ENCODE data around the gene PALB2.
"Not testable (repeated sequence)": the region's sequence is repeated elsewhere in the genome, so short reads cannot be mapped to it uniquely, and the experiment has no call there.

Gene PALB2

GRCh38 chr16:23608194-23608593 lies 32.9 kb downstream of the PALB2 start:
- H3K4me1 Mint-ChIP-seq, result no peaks in the 10 kb centered on the region
- no peak overlapping the region for H3K4me3 Mint-ChIP-seq
- no peaks in the 10 kb centered on the region for H3K9me3 Mint-ChIP-seq
- H3K27me3 Mint-ChIP-seq, result no peaks in the 10 kb centered on the region
- no peak overlapping the region for H3K27ac Mint-ChIP-seq
- DNase-seq (no peak), ATAC-seq (no peak)

GRCh38 chr16:23607726-23608125 lies 33.4 kb downstream of the PALB2 start:
- no peaks in the 10 kb centered on the region for H3K27me3 Mint-ChIP-seq
- no peak overlapping the region for H3K27ac Mint-ChIP-seq
- ATAC-seq, result no peak
- H3K4me1 Mint-ChIP-seq, result no peaks in the 10 kb centered on the region
- no peaks in the 10 kb centered on the region for H3K9me3 Mint-ChIP-seq
- H3K4me3 Mint-ChIP-seq, result no peak overlapping the region
- no peak for DNase-seq

GRCh38 chr16:23597003-23597756 lies 43.9 kb downstream of the PALB2 start:
- DNase-seq (peak; percentile 40 to 41), ATAC-seq (peak; percentile 33)
- peak overlapping the region; percentile 38 to 61 for H3K4me3 Mint-ChIP-seq
- no peaks in the 10 kb centered on the region for H3K27me3 Mint-ChIP-seq
- peak overlapping the region in 1 of 2 donors; percentile 13 for H3K27ac Mint-ChIP-seq
- peaks cover 42% of the 10 kb centered on the region for H3K4me1 Mint-ChIP-seq
- no peaks in the 10 kb centered on the region for H3K9me3 Mint-ChIP-seq

GRCh38 chr16:23595951-23596720 lies 45.0 kb downstream of the PALB2 start, which contains the start of gene NDUFAB1:
Gene NDUFAB1, minus strand, starts transcription at chr16:23596316. Its CDS starts 26 bp downstream, at chr16:23596290.
- DNase-seq (peak; percentile 91 to 94), ATAC-seq (peak; percentile 98)
- H3K4me3 Mint-ChIP-seq, result peak within 1 kb of the TSS; percentile 83 to 86
- H3K4me1 Mint-ChIP-seq, result peaks cover 52% of the 10 kb centered on the region
- no peaks in the 10 kb centered on the region for H3K27me3 Mint-ChIP-seq
- H3K27ac Mint-ChIP-seq, result peak within 1 kb of the TSS; percentile 90 to 91
- H3K9me3 Mint-ChIP-seq, result no peaks in the 10 kb centered on the region

- Mint-ChIP-seq H3K9me3 (no peaks in the 10 kb centered on the region), H3K4me1 (peaks cover 52% of the 10 kb centered on the region), H3K4me3 (peak overlapping the region; percentile 83 to 86), H3K27me3 (no peaks in the 10 kb centered on the region), H3K27ac (peak overlapping the region; percentile 7 to 83)
- ATAC-seq (peak; percentile 14), DNase-seq (peak in 1 of 2 donors; percentile 3)
These were observed 45.7 kb downstream of the PALB2 start for GRCh38 chr16:23595246-23595950.

GRCh38 chr16:23594186-23594585 lies 46.9 kb downstream of the PALB2 start:
- Mint-ChIP-seq H3K27me3 (no peaks in the 10 kb centered on the region), H3K27ac (no peak overlapping the region), H3K4me1 (peaks cover 52% of the 10 kb centered on the region), H3K4me3 (peak overlapping the region in 1 of 2 donors; percentile 86), H3K9me3 (no peaks in the 10 kb centered on the region)
- DNase-seq, result no peak
- ATAC-seq, result no peak

GRCh38 chr16:23590181-23590580 lies 50.9 kb downstream of the PALB2 start:
- peaks cover 35% of the 10 kb centered on the region for H3K4me1 Mint-ChIP-seq
- DNase-seq (no peak), ATAC-seq (no peak)
- H3K9me3 Mint-ChIP-seq, result no peaks in the 10 kb centered on the region
- H3K27ac Mint-ChIP-seq, result no peak overlapping the region
- no peaks in the 10 kb centered on the region for H3K27me3 Mint-ChIP-seq
- no peak overlapping the region for H3K4me3 Mint-ChIP-seq

GRCh38 chr16:23587726-23588125 lies 53.4 kb downstream of the PALB2 start:
- Mint-ChIP-seq H3K27me3 (no peaks in the 10 kb centered on the region), H3K4me3 (no peak overlapping the region), H3K9me3 (no peaks in the 10 kb centered on the region), H3K27ac (peak overlapping the region; percentile 57 to 59), H3K4me1 (peaks cover 14% of the 10 kb centered on the region)
- ATAC-seq (no peak), DNase-seq (no peak)

- Mint-ChIP-seq H3K4me1 (no peaks in the 10 kb centered on the region), H3K27me3 (no peaks in the 10 kb centered on the region), H3K4me3 (no peak overlapping the region), H3K27ac (peak overlapping the region in 1 of 2 donors; percentile 61), H3K9me3 (no peaks in the 10 kb centered on the region)
- ATAC-seq (no peak), DNase-seq (no peak)
These were observed 56.7 kb downstream of the PALB2 start for GRCh38 chr16:23584186-23585076.

- peak overlapping the region in 1 of 2 donors; percentile 78 for H3K27ac Mint-ChIP-seq
- not testable (repeated sequence) for DNase-seq, H3K4me1 Mint-ChIP-seq, H3K4me3 Mint-ChIP-seq, H3K9me3 Mint-ChIP-seq, H3K27me3 Mint-ChIP-seq, ATAC-seq
These were observed 57.8 kb downstream of the PALB2 start for GRCh38 chr16:23583271-23583670.

GRCh38 chr16:23581764-23582163 lies 59.3 kb downstream of the PALB2 start:
- no peaks in the 10 kb centered on the region for H3K9me3 Mint-ChIP-seq
- ATAC-seq, result no peak
- no peak overlapping the region for H3K4me3 Mint-ChIP-seq
- H3K27ac Mint-ChIP-seq, result no peak overlapping the region
- H3K27me3 Mint-ChIP-seq, result no peaks in the 10 kb centered on the region
- no peak for DNase-seq
- no peaks in the 10 kb centered on the region for H3K4me1 Mint-ChIP-seq

GRCh38 chr16:23580391-23580790 lies 60.7 kb downstream of the PALB2 start:
- DNase-seq (no peak), ATAC-seq (no peak)
- Mint-ChIP-seq H3K9me3 (no peaks in the 10 kb centered on the region), H3K4me1 (no peaks in the 10 kb centered on the region), H3K27me3 (no peaks in the 10 kb centered on the region), H3K4me3 (no peak overlapping the region), H3K27ac (peak overlapping the region in 1 of 2 donors; percentile 54)

GRCh38 chr16:23579371-23579770 lies 61.7 kb downstream of the PALB2 start:
- H3K9me3 Mint-ChIP-seq, result no peaks in the 10 kb centered on the region
- no peak overlapping the region for H3K27ac Mint-ChIP-seq
- H3K27me3 Mint-ChIP-seq, result no peaks in the 10 kb centered on the region
- ATAC-seq (no peak), DNase-seq (no peak)
- no peak overlapping the region for H3K4me3 Mint-ChIP-seq
- no peaks in the 10 kb centered on the region for H3K4me1 Mint-ChIP-seq

- Mint-ChIP-seq H3K4me3 (no peak overlapping the region), H3K4me1 (no peaks in the 10 kb centered on the region), H3K27me3 (no peaks in the 10 kb centered on the region), H3K27ac (no peak overlapping the region), H3K9me3 (no peaks in the 10 kb centered on the region)
- DNase-seq (no peak), ATAC-seq (no peak)
These were observed 62.8 kb downstream of the PALB2 start for GRCh38 chr16:23578101-23578830.
